Measurements from ENCODE around the gene TPPP.

TPPP gene

GRCh38 chr5:665541-665955, 27.6 kb downstream of the TPPP start:
- DNase-seq, result no peak

GRCh38 chr5:664994-665360, 28.2 kb downstream of the TPPP start:
- no peak for DNase-seq

GRCh38 chr5:664343-664993, 28.7 kb downstream of the TPPP start:
- no peak for DNase-seq

GRCh38 chr5:663436-664342, 29.5 kb downstream of the TPPP start:
- no peak for DNase-seq

- no peak for DNase-seq
Observed at GRCh38 chr5:662751-663435, 30.3 kb downstream of the TPPP start.

- no peak for DNase-seq
Observed at GRCh38 chr5:661891-662750, 31.0 kb downstream of the TPPP start.

GRCh38 chr5:660491-661030, 32.6 kb downstream of the TPPP start:
- DNase-seq, result no peak

- DNase-seq, result no peak
Observed at GRCh38 chr5:659496-660263, 33.5 kb downstream of the TPPP start.

- no peak for DNase-seq
Observed at GRCh38 chr5:658103-658502, 35.0 kb downstream of the TPPP start.

- DNase-seq, result peak; percentile 29
Observed at GRCh38 chr5:657570-657969, 35.6 kb downstream of the TPPP start.

- no peak for DNase-seq
Observed at GRCh38 chr5:655406-655805, 37.7 kb downstream of the TPPP start.

GRCh38 chr5:654071-654778, 38.9 kb downstream of the TPPP start:
- no peak for DNase-seq

- DNase-seq, result no peak
Observed at GRCh38 chr5:652773-653350, 40.3 kb downstream of the TPPP start.

GRCh38 chr5:652023-652515, 41.1 kb downstream of the TPPP start:
- no peak for DNase-seq

GRCh38 chr5:651296-652022, 41.7 kb downstream of the TPPP start:
- no peak for DNase-seq

GRCh38 chr5:647727-648126, 45.4 kb downstream of the TPPP start:
- DNase-seq, result no peak

- DNase-seq, result no peak
Observed at GRCh38 chr5:647311-647710, 45.8 kb downstream of the TPPP start.

GRCh38 chr5:646396-647201, 46.6 kb downstream of the TPPP start:
- DNase-seq, result no peak

GRCh38 chr5:645421-645820, 47.7 kb downstream of the TPPP start:
- DNase-seq, result no peak
